Keratinocyte (primary cell): ENCODE data around the gene FAM174A.

Experiments used
- CTCF ChIP-seq, 3 experiments: IDR thresholded peaks in 1 of 3; conservative IDR thresholded peaks in 1 of 3; optimal IDR thresholded peaks in 1 of 3; 2 replicates in 2 of 3; 3 replicates in 1 of 3; pipeline versions ENCODE3 to v1.5.1; 2011; ENCODE audit warnings: low read length in 3 of 3, mild to moderate bottlenecking in 3 of 3, moderate library complexity in 2 of 3, control low read depth in 1 of 3, inconsistent platforms in 1 of 3; ENCODE audit not compliant: insufficient read depth in 2 of 3; ENCODE audit errors: extremely low read depth in 1 of 3
- EZH2 ChIP-seq: IDR thresholded peaks from one replicate; pipeline ENCODE4 v1.6.1; 2012; ENCODE audit warnings: inconsistent platforms, mild to moderate bottlenecking, low read length, moderate library complexity

GRCh38 chr5:100518377-100518776 is 16.8 kb upstream of the FAM174A start:
- TF ChIP-seq CTCF (optimal IDR thresholded peaks at IDR 0.05 in 1 of 3, IDR thresholded peaks at IDR 0.05 in 1 of 3, conservative IDR thresholded peaks at IDR 0.05 in 1 of 3; ENCODE audit: extremely low read depth in 1 of 3, insufficient read depth in 2 of 3, low read length in 3 of 3) (peak in 2 of 3 experiments; percentile 31 to 42), EZH2 (no peak)
